GM12878 (cell line): ENCODE data around the gene EMSY. TPM values are rescaled to one million over a fixed set of nuclear protein-coding genes. Genes with fewer than 3 reads are reported as not detected.

Experiments
- ATAC-seq: fragments of 200-7000 bp; cut with Tn5 transposase; 3 replicates; pipeline ENCODE4 v1.9.1; 2020; ENCODE audit warnings: mild to moderate bottlenecking, moderate library complexity
- BruUV-seq: library from RNA; stranded (reverse); fragments of 400-500 nt; replicated peaks from 2 replicates; lab custom pipeline; 2021; lab: Mats Ljungman, UMichigan
- CTCF ChIA-PET: fragments of 300-600 bp; sonication (Branson Sonifier 250); formaldehyde crosslinking; extraction: SDS; loops from one replicate; lab custom pipeline; 2021; ENCODE audit warnings: inconsistent platforms; lab: Yijun Ruan, JAX
- POLR2A ChIA-PET: fragments of 350-600 bp; formaldehyde crosslinking; extraction: SDS; loops from one replicate; lab custom pipeline; 2021; ENCODE audit warnings: inconsistent platforms; lab: Charles Lee
- RAD21 ChIA-PET: fragments of 300-600 bp; sonication (Branson Sonifier 250); formaldehyde crosslinking; loops from one replicate; lab custom pipeline; 2023; ENCODE audit warnings: antibody characterized with exemption; ENCODE audit not compliant: unreplicated experiment; lab: Charles Lee
- SMC1A ChIA-PET: fragments of 300-600 bp; sonication (Branson Sonifier 250); formaldehyde crosslinking; loops from one replicate; lab custom pipeline; 2023; ENCODE audit not compliant: unreplicated experiment, uncharacterized antibody; lab: Charles Lee
- DNase-seq: peaks from one replicate; pipeline ENCODE4 v3.0.0-alpha.2; 2011; ENCODE audit warnings: low read depth, low spot score
- FAIRE-seq: peaks from 3 replicates; lab custom pipeline; 2011; peaks lifted over from hg19 to GRCh38; lab: Jason Lieb, UNC
- H2AFZ ChIP-seq: 2 replicates; pipeline ENCODE4 v1.6.0; 2011; ENCODE audit warnings: low read depth, low read length, control low read depth; ENCODE audit not compliant: control insufficient read depth
- H3K27ac ChIP-seq: 2 replicates; pipeline ENCODE4 v1.5.1; 2011; ENCODE audit warnings: control low read depth; ENCODE audit not compliant: control insufficient read depth, insufficient read depth
- H3K27me3 ChIP-seq, 2 experiments: replicated peaks in 1 of 2; 2 replicates each; pipeline versions ENCODE4 v1.6.0 to v1.6.1; 2011; ENCODE audit warnings: low read length in 1 of 2; ENCODE audit not compliant: control insufficient read depth in 2 of 2, insufficient read depth in 2 of 2
- H3K36me3 ChIP-seq, 2 experiments: 2 replicates each; pipeline ENCODE4 v1.5.1; 2011; ENCODE audit warnings: low read length in 1 of 2; ENCODE audit not compliant: control insufficient read depth in 2 of 2, insufficient read depth in 2 of 2
- H3K4me1 ChIP-seq: 2 replicates; pipeline ENCODE4 v1.6.1; 2011; ENCODE audit warnings: mild to moderate bottlenecking, low read length, moderate library complexity, mixed read lengths; ENCODE audit not compliant: control insufficient read depth, insufficient read depth
- H3K4me2 ChIP-seq: 2 replicates; pipeline ENCODE4 v1.6.0; 2011; ENCODE audit warnings: control low read depth; ENCODE audit not compliant: control insufficient read depth, insufficient read depth
- H3K4me3 ChIP-seq: fragments of 200-600 bp; sonication (generic); 2 replicates; pipeline ENCODE4 v1.5.1; 2016
- H3K79me2 ChIP-seq: 2 replicates; pipeline ENCODE4 v1.6.0; 2011; ENCODE audit warnings: low read length; ENCODE audit not compliant: control insufficient read depth, insufficient read depth
- H3K9ac ChIP-seq: 2 replicates; pipeline ENCODE4 v1.8.0; 2011; ENCODE audit warnings: low read length, control low read depth, mixed read lengths; ENCODE audit not compliant: control insufficient read depth, insufficient read depth
- H3K9me3 ChIP-seq: replicated peaks from 3 replicates; pipeline ENCODE4 v1.5.1; 2011; ENCODE audit warnings: mild to moderate bottlenecking, low read length; ENCODE audit not compliant: control insufficient read depth, insufficient read depth
- H4K20me1 ChIP-seq: 2 replicates; pipeline ENCODE4 v1.6.0; 2011; ENCODE audit not compliant: control insufficient read depth, insufficient read depth
- CEBPB ChIP-seq, 2 experiments: fragments of 150-350 bp in 1 of 2; IDR thresholded peaks; 2 replicates each; pipeline ENCODE4 v1.6.1; 2012 to 2014; ENCODE audit warnings: low read depth in 2 of 2, low read length in 2 of 2, borderline replicate concordance in 1 of 2, inconsistent platforms in 1 of 2
- E4F1 ChIP-seq: fragments of 450-650 bp; IDR thresholded peaks from 2 replicates; pipeline ENCODE4 v1.6.1; 2018; ENCODE audit warnings: borderline replicate concordance, mild to moderate bottlenecking; ENCODE audit not compliant: partially characterized antibody
- ESRRA ChIP-seq: IDR thresholded peaks from 2 replicates; pipeline ENCODE4 v1.6.1; 2012; ENCODE audit warnings: mild to moderate bottlenecking, low read length, improper control_type of control experiment
- HSF1 ChIP-seq: fragments of 150-350 bp; IDR thresholded peaks from 2 replicates; pipeline ENCODE4 v1.6.1; 2014; ENCODE audit warnings: mild to moderate bottlenecking, low read depth, low read length
- IRF3 ChIP-seq: fragments of 450-650 bp; IDR thresholded peaks from 2 replicates; pipeline ENCODE4 v1.6.1; 2014; ENCODE audit warnings: mild to moderate bottlenecking
- KLF5 ChIP-seq: fragments of 450-650 bp; IDR thresholded peaks from 2 replicates; pipeline ENCODE4 v1.6.1; 2014; ENCODE audit warnings: mild to moderate bottlenecking; ENCODE audit not compliant: partially characterized antibody
- MEF2A ChIP-seq: IDR thresholded peaks from 2 replicates; pipeline ENCODE4 v1.6.1; 2011; ENCODE audit warnings: low read depth, mild to moderate bottlenecking, low read length, moderate library complexity; ENCODE audit not compliant: insufficient read depth
- NFXL1 ChIP-seq: fragments of 450-650 bp; IDR thresholded peaks from 2 replicates; pipeline ENCODE4 v1.6.1; 2017; ENCODE audit warnings: antibody characterized with exemption, mild to moderate bottlenecking, borderline replicate concordance
- RUNX3 ChIP-seq: IDR thresholded peaks from 2 replicates; pipeline ENCODE4 v1.6.1; 2012; ENCODE audit warnings: low read length, inconsistent platforms
- TCF12 ChIP-seq: IDR thresholded peaks from 2 replicates; pipeline ENCODE4 v1.6.1; 2011; ENCODE audit warnings: low read depth, mild to moderate bottlenecking, low read length
- USF1 ChIP-seq: IDR thresholded peaks from 2 replicates; pipeline ENCODE4 v1.6.1; 2011; ENCODE audit warnings: borderline replicate concordance, low read depth, mild to moderate bottlenecking, moderate library complexity, mixed read lengths, low read length; ENCODE audit not compliant: insufficient read depth; ENCODE audit errors: extremely low read length
- ZNF217 ChIP-seq: fragments of 450-650 bp; IDR thresholded peaks from 2 replicates; pipeline ENCODE4 v1.6.1; 2017; ENCODE audit warnings: antibody characterized with exemption, mild to moderate bottlenecking
- WGBS: methylation state at CpG from one replicate; pipeline ENCODE4 v1.1.6; 2016; ENCODE audit warnings: low lambda C conversion rate; ENCODE audit not compliant: insufficient replicate concordance, insufficient coverage; ENCODE audit errors: missing lambda C conversion rate; 5-methylcytosine and 5-hydroxymethylcytosine counted together
- in situ Hi-C: fragments of 300-500 bp; cut with MboI; formaldehyde crosslinking; loops from 9 replicates; pipeline ENCODE4 v1.14.3; 2018; ENCODE audit warnings: mixed read lengths
- intact Hi-C: fragments of 100-400 bp; cut with micrococcal nuclease; formaldehyde crosslinking; loops from one replicate; pipeline ENCODE4 v1.14.2; 2022; ENCODE audit not compliant: unreplicated experiment
- polyA plus RNA-seq, 11 experiments: library from polyadenylated mRNA; depleted of rRNA in 4 of 11; unstranded in 6 of 11; stranded (reverse) in 5 of 11; fragments of >200 nt; fragmentation: Nextera tagmentation in 4 of 11; fragmentation: Illumina TruSeq in 1 of 11; extraction: Ambion mirVana in 4 of 11; extraction: Trizol in 1 of 11; gene quantifications; 1 replicate in 1 of 11; 2 replicates in 10 of 11; pipeline versions ENCODE4 v1.2.1 to v1.2.3, GENCODE V29; 2011 to 2016; ENCODE audit warnings: inconsistent platforms in 2 of 11, missing spikeins in 2 of 11, low read depth in 1 of 11
- total RNA-seq, 4 experiments: library from RNA; depleted of rRNA in 3 of 4; stranded (reverse); fragments of >200 nt in 3 of 4; fragmentation: Illumina TruSeq in 1 of 4; extraction: Trizol in 1 of 4; gene quantifications; 2 replicates each; pipeline versions ENCODE4 v1.2.1 to v1.2.3, GENCODE V29; 2013 to 2021

EMSY gene
- total and polyA plus RNA-seq, 10 of the 15 experiments (the other 5 are each of a cell fraction or from before 2014, with no cell fraction given): 9.3 to 26.9 (median 13.0) TPM

GRCh38 chr11:76462317-76462716 is 17.5 kb downstream of the EMSY start:
- ChIA-PET CTCF (no interaction called here), SMC1A (no interaction called here), POLR2A (no interaction called here)
- in situ Hi-C loops: no loop called here
- H3K4me3 ChIP-seq: no peak overlapping the region
- no peaks in the 10 kb centered on the region for H3K27me3 ChIP-seq
- no peak overlapping the region for H3K9ac ChIP-seq
- no peaks in the 10 kb centered on the region for H3K79me2 ChIP-seq
- intact Hi-C loops: no loop called here
- no peaks in the 10 kb centered on the region for H3K9me3 ChIP-seq
- peaks cover 0 to 13% of the 10 kb centered on the region in 2 experiments; a peak in 3 of 4 replicates for H3K36me3 ChIP-seq
- no peaks in the 10 kb centered on the region for H4K20me1 ChIP-seq
- DNase-seq: no peak
- TSS peak; percentile 16 for BruUV-seq
- no peak overlapping the region for H3K4me2 ChIP-seq
- no peaks in the 10 kb centered on the region for H3K4me1 ChIP-seq
- TF ChIP-seq IRF3: no peak
- TF ChIP-seq E4F1: no peak
- TF ChIP-seq, all 136 proteins: peak for 0
- FAIRE-seq (no peak), ATAC-seq (no peak)
- RAD21 ChIA-PET: no interaction called here
- H2AFZ ChIP-seq: no peak overlapping the region
- no peak overlapping the region for H3K27ac ChIP-seq

- no peaks in the 10 kb centered on the region for H3K27me3 ChIP-seq
- no peak for FAIRE-seq
- peaks cover 2 to 15% of the 10 kb centered on the region in 2 experiments; a peak in 3 of 4 replicates for H3K36me3 ChIP-seq
- H4K20me1 ChIP-seq: no peaks in the 10 kb centered on the region
- H3K9ac ChIP-seq: no peak overlapping the region
- no peak for ATAC-seq
- no peak for DNase-seq
- H3K4me1 ChIP-seq: no peaks in the 10 kb centered on the region
- no peaks in the 10 kb centered on the region for H3K79me2 ChIP-seq
- ChIA-PET RAD21 (no interaction called here), SMC1A (no interaction called here), POLR2A (no interaction called here), CTCF (interaction anchor here (1.1 kb wide), 1 partner anchor 47 kb away, joined by 4 read pairs; no protein-coding TSS in a partner anchor)
- no peak overlapping the region for H3K4me3 ChIP-seq
- in situ Hi-C loops: no loop called here
- no peak overlapping the region for H3K4me2 ChIP-seq
- no TSS peak for BruUV-seq
- no peak overlapping the region for H3K27ac ChIP-seq
- 91% methylated on average over 4 of the region's 4 CpGs for WGBS
- intact Hi-C loops: no loop called here
- H2AFZ ChIP-seq: no peak overlapping the region
- H3K9me3 ChIP-seq: no peaks in the 10 kb centered on the region
- TF ChIP-seq NFXL1 (no peak), MEF2A (no peak), HSF1 (no peak), TCF12 (no peak), ESRRA (no peak), RUNX3 (no peak), USF1 (no peak), CEBPB (IDR thresholded peaks at IDR 0.05; ENCODE audit: borderline replicate concordance in 1 of 2, low read depth in 2 of 2, low read length in 2 of 2) (no peak), ZNF217 (no peak), KLF5 (no peak)
Observed at GRCh38 chr11:76465701-76466100, 20.9 kb downstream of the EMSY start.
